Measurements from ENCODE around the gene DOK5.

DNA sequence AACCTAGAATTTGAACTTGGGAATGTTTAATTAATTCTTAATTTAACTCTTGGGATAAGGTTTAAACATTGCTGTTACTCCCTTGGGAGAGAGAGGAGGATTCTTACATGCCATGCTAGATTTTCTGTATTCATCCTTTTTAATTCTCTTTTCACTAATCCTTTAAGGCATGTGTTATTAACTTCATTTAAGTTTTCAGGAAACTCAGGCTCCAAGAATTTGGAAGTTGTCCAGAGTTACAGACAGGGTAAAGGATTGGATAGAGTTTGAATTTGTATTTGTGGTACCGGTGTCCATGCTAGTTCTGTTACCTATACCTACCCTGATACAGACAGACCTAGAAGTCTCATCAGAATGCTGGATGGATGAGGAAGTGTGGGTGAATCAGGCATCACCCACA lies 23.7 kb downstream of the DOK5 start:
- no peak for TF ChIP-seq ZNF655 (CRISPR knock-in tag; IDR thresholded peaks at IDR 0.05)
- TF ChIP-seq TCF3 (CRISPR knock-in tag; IDR thresholded peaks at IDR 0.05): no peak
- TF ChIP-seq EHMT2 (IDR thresholded peaks at IDR 0.05): no peak
- TF ChIP-seq IRF2 (CRISPR knock-in tag; IDR thresholded peaks at IDR 0.05): no peak
- TF ChIP-seq, protein P1, sequence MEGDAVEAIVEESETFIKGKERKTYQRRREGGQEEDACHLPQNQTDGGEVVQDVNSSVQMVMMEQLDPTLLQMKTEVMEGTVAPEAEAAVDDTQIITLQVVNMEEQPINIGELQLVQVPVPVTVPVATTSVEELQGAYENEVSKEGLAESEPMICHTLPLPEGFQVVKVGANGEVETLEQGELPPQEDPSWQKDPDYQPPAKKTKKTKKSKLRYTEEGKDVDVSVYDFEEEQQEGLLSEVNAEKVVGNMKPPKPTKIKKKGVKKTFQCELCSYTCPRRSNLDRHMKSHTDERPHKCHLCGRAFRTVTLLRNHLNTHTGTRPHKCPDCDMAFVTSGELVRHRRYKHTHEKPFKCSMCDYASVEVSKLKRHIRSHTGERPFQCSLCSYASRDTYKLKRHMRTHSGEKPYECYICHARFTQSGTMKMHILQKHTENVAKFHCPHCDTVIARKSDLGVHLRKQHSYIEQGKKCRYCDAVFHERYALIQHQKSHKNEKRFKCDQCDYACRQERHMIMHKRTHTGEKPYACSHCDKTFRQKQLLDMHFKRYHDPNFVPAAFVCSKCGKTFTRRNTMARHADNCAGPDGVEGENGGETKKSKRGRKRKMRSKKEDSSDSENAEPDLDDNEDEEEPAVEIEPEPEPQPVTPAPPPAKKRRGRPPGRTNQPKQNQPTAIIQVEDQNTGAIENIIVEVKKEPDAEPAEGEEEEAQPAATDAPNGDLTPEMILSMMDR (IDR thresholded peaks at IDR 0.05 in 2 of 3, conservative IDR thresholded peaks at IDR 0.05 in 1 of 3; ENCODE audit: insufficient read depth in 2 of 3, low read depth in 1 of 3, low read length in 3 of 3): no peak
- TF ChIP-seq TFE3 (CRISPR knock-in tag; IDR thresholded peaks at IDR 0.05): no peak
- no peak for TF ChIP-seq BCLAF1 (IDR thresholded peaks at IDR 0.05; ENCODE audit: borderline replicate concordance in 1 of 2, control insufficient read depth in 1 of 2, low read depth in 2 of 2, low read length in 1 of 2)
- no peak for TF ChIP-seq POLR2A (conservative IDR thresholded peaks at IDR 0.05)
- no peak for TF ChIP-seq RAD21 (CRISPR knock-in tag; conservative IDR thresholded peaks at IDR 0.05 in 1 of 2, IDR thresholded peaks at IDR 0.05 in 1 of 2)
- TF ChIP-seq KLF16 (IDR thresholded peaks at IDR 0.05): no peak
- TF ChIP-seq KDM1A (IDR thresholded peaks at IDR 0.05): no peak

Data from K562 (cell line).